Measurements from ENCODE around the gene ZNF304. TPM values are rescaled to one million over a fixed set of nuclear protein-coding genes. Genes with fewer than 3 reads are reported as not detected.

The ZNF304 gene
- total and polyA plus RNA-seq, 4 experiments from 2014 or later, result 0.43 to 13.6 (median 8.7) TPM

DNA sequence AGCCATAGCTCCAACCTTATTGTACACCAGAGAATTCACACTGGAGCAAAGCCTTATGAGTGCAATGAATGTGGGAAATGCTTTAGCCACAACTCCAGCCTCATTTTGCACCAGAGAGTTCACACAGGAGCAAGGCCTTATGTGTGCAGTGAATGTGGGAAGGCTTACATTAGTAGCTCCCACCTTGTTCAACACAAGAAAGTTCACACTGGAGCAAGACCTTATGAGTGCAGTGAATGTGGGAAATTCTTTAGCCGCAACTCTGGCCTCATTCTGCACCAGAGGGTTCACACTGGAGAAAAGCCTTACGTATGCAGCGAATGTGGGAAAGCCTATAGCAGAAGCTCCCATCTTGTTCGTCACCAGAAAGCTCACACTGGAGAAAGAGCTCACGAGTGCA is 6.3 kb downstream of the ZNF304 start:
- ChIA-PET CTCF (ENCODE audit: partially characterized antibody) (no interaction called here), POLR2A (ENCODE audit: partially characterized antibody) (no interaction called here)
- Mint-ChIP-seq H3K36me3 (peaks cover 63 to 71% of the 10 kb centered on the region in 2 donors), H3K27ac (no peak overlapping the region), H3K9me3 (peaks cover 2 to 87% (median 69%) of the 10 kb centered on the region in 8 donors), H3K27me3 (no peaks in the 10 kb centered on the region), H3K4me3 (no peak overlapping the region), H3K4me1 (peaks cover 10 to 17% (median 12%) of the 10 kb centered on the region in 4 donors)
- H3K4me3 ChIP-seq (ENCODE audit: low read length in 2 of 2), result peak overlapping the region in 1 of 2 donors; percentile 1
- peaks cover 37% of the 10 kb centered on the region for H3K36me3 ChIP-seq (ENCODE audit: insufficient read depth, low read length)
- no peak for DNase-seq
- H3K9me3 ChIP-seq (ENCODE audit: control insufficient read depth in 1 of 2, low read length in 2 of 2), result peaks cover 0 to 38% of the 10 kb centered on the region in 2 donors
- H3K27ac ChIP-seq (ENCODE audit: low read depth, low read length), result no peak overlapping the region
- H3K4me1 ChIP-seq (ENCODE audit: insufficient read depth, low read length), result peaks cover 4% of the 10 kb centered on the region
- intact Hi-C loops (cut with micrococcal nuclease), result no loop called here
- no peaks in the 10 kb centered on the region for H3K27me3 ChIP-seq (ENCODE audit: insufficient read depth, low read length)

DNA sequence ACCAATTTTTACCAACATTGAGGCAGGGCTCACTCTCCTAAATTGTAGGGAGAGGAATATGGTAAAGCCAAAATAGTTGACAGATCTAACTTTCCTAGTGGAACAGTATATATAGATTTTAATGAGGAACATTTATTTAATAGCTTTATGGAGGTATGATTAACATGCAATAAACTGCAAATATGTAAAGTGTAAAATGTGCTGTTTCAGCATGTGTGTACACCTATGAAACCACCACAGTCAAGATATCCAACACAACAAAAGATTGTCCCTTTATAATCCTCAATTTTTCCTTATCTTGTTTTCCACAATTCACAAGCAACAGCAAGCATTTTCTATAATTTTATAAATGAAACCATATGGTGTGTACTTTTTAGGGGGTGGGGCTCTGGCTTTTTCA is 8.2 kb downstream of the ZNF304 start:
- Histone ChIP-seq H3K4me3 (ENCODE audit: low read length in 2 of 2) (no peak overlapping the region), H3K27ac (ENCODE audit: low read depth, low read length) (no peak overlapping the region), H3K4me1 (ENCODE audit: insufficient read depth, low read length) (peaks cover 12% of the 10 kb centered on the region), H3K9me3 (ENCODE audit: control insufficient read depth in 1 of 2, low read length in 2 of 2) (peaks cover 0 to 38% of the 10 kb centered on the region in 2 donors), H3K36me3 (ENCODE audit: insufficient read depth, low read length) (peaks cover 28% of the 10 kb centered on the region), H3K27me3 (ENCODE audit: insufficient read depth, low read length) (no peaks in the 10 kb centered on the region)
- Mint-ChIP-seq H3K4me3 (no peak overlapping the region), H3K9me3 (peaks cover 0 to 84% (median 69%) of the 10 kb centered on the region in 8 donors), H3K4me1 (peaks cover 12 to 21% (median 16%) of the 10 kb centered on the region in 4 donors), H3K36me3 (peaks cover 61 to 63% of the 10 kb centered on the region in 2 donors), H3K27me3 (peaks cover 0 to 2% of the 10 kb centered on the region in 2 donors), H3K27ac (no peak overlapping the region)
- no peak for DNase-seq
- ChIA-PET CTCF (ENCODE audit: partially characterized antibody) (no interaction called here), POLR2A (ENCODE audit: partially characterized antibody) (no interaction called here)
- intact Hi-C loops (cut with micrococcal nuclease), result no loop called here

DNA sequence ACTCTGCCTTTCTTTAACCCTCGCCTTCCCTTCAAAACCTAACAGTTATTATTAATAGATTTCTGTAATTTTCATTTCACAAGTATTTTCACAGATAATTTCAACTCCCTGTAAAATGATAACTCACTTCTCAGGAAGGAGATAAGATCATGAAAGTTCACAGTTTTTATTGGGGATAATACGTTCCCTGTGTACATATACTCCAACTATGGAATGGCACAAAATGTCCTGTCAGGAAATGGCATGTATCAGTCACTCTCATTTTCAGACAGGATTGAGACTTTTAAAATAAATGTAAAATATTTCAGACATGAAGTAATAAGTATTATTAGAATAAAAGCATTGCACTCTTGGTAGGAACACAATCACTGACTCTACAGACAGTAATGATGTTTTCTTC is 11.3 kb downstream of the ZNF304 start:
- Mint-ChIP-seq H3K4me1 (peaks cover 12 to 18% (median 16%) of the 10 kb centered on the region in 4 donors), H3K27ac (peak overlapping the region; percentile 97 to 99 (median 99)), H3K27me3 (peaks cover 0 to 2% of the 10 kb centered on the region in 2 donors), H3K36me3 (peaks cover 41 to 42% of the 10 kb centered on the region in 2 donors), H3K4me3 (peak overlapping the region in 5 of 8 donors; percentile 92 to 95 (median 93)), H3K9me3 (peaks cover 0 to 75% (median 50%) of the 10 kb centered on the region in 8 donors)
- Histone ChIP-seq H3K27ac (ENCODE audit: low read depth, low read length) (peak overlapping the region; percentile 76), H3K4me1 (ENCODE audit: insufficient read depth, low read length) (peaks cover 12% of the 10 kb centered on the region), H3K9me3 (ENCODE audit: control insufficient read depth in 1 of 2, low read length in 2 of 2) (peaks cover 0 to 22% of the 10 kb centered on the region in 2 donors), H3K27me3 (ENCODE audit: insufficient read depth, low read length) (no peaks in the 10 kb centered on the region), H3K36me3 (ENCODE audit: insufficient read depth, low read length) (no peaks in the 10 kb centered on the region), H3K4me3 (ENCODE audit: low read length in 2 of 2) (peak overlapping the region; percentile 51 to 70)
- no peak for DNase-seq
- intact Hi-C loops (cut with micrococcal nuclease), result loop anchor here (2.0 kb wide), 2 partner anchors 216 to 640 kb away; partner anchors contain the start of genes ZNF416 and ZNF606
- ChIA-PET POLR2A (ENCODE audit: partially characterized antibody) (interaction anchor here (0.8 to 2.3 kb wide), 5 partner anchors 9 to 555 kb away, joined by 3 to 15 read pairs (median 7); partner anchors contain the start of genes ZNF304, ZNF548 and ZNF805), CTCF (ENCODE audit: partially characterized antibody) (interaction anchor here (1.3 kb wide), 1 partner anchor 44 kb away, joined by 3 read pairs; no protein-coding TSS in a partner anchor)

DNA sequence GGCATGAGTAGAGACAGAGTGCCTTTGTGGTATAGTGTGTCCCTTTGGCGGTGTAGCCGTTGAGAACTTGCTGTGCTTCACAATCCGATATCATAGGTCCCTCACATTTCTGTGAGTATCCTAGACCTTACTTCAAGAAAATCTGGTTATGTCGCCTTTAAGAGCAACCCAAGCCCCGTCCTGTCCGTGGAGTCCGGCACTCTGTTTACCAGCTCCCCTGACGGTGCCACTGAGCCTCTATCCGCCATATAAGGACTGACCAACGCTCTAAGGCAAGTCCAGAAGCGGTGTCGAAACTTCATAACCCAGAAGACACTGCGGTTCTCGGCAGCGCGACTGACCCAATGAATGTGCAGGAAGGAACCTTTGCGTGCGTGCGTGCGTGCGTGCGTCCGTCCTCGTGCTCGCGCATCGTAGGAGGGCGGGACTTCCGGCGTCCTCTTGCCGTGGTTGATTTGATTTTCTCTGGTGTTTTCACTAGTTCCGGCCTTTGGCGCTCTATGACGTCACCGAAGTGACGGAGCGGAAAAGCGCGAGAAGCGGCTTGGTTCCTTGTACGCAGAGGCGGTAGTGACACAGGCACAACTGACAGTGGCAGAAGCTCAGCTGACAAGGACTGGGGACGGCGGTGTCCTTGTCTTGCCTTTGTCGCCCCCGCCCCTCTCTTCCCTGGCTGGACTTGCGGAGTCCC is 12.1 kb downstream of the ZNF304 start, which contains the start of the genes TRAPPC2B and ZNF547:
TRAPPC2B (plus strand) TSS at position 555 of the 691 bp plus-strand sequence. CDS start 1,283 bp downstream, outside the sequence.
ZNF547 (plus strand) TSS at position 555 of the 691 bp plus-strand sequence. CDS start 5,005 bp downstream, outside the sequence.
- DNase-seq, result peak; percentile 97 to 99 (median 99)
- peaks cover 43 to 47% of the 10 kb centered on the region in 2 donors for H3K36me3 Mint-ChIP-seq
- Histone ChIP-seq H3K27me3 (ENCODE audit: insufficient read depth, low read length) (no peaks in the 10 kb centered on the region), H3K27ac (ENCODE audit: low read depth, low read length) (peak within 1 kb of the TSS; percentile 76), H3K4me3 (ENCODE audit: low read length in 2 of 2) (peak within 1 kb of the TSS; percentile 51 to 70), H3K36me3 (ENCODE audit: insufficient read depth, low read length) (no peaks in the 10 kb centered on the region), H3K4me1 (ENCODE audit: insufficient read depth, low read length) (peaks cover 12% of the 10 kb centered on the region), H3K9me3 (ENCODE audit: control insufficient read depth in 1 of 2, low read length in 2 of 2) (peaks cover 0 to 15% of the 10 kb centered on the region in 2 donors)
- POLR2A ChIA-PET (ENCODE audit: partially characterized antibody), result interaction anchor here (0.8 to 2.3 kb wide), 7 partner anchors 9 to 554 kb away, joined by 3 to 15 read pairs (median 5); partner anchors contain the start of genes ZIK1, ZNF264, ZNF304 and ZNF548
- H3K4me1 Mint-ChIP-seq, result peaks cover 12 to 18% (median 16%) of the 10 kb centered on the region in 4 donors
- CTCF ChIA-PET (ENCODE audit: partially characterized antibody), result interaction anchor here (1.0 to 1.3 kb wide), 2 partner anchors 26 to 44 kb away, joined by 3 read pairs; partner anchors contain the start of gene ZNF548
- H3K9me3 Mint-ChIP-seq, result peaks cover 0 to 72% (median 44%) of the 10 kb centered on the region in 8 donors
- peaks cover 0 to 2% of the 10 kb centered on the region in 2 donors for H3K27me3 Mint-ChIP-seq
- H3K4me3 Mint-ChIP-seq, result peak within 1 kb of the TSS; percentile 92 to 97 (median 94)
- H3K27ac Mint-ChIP-seq, result peak within 1 kb of the TSS; percentile 97 to 99 (median 99)
- intact Hi-C loops (cut with micrococcal nuclease), result loop anchor here (1.0 to 2.0 kb wide), 8 partner anchors 12 to 640 kb away; partner anchors contain the start of genes ZNF17, ZNF304, ZNF416 and ZNF460

DNA sequence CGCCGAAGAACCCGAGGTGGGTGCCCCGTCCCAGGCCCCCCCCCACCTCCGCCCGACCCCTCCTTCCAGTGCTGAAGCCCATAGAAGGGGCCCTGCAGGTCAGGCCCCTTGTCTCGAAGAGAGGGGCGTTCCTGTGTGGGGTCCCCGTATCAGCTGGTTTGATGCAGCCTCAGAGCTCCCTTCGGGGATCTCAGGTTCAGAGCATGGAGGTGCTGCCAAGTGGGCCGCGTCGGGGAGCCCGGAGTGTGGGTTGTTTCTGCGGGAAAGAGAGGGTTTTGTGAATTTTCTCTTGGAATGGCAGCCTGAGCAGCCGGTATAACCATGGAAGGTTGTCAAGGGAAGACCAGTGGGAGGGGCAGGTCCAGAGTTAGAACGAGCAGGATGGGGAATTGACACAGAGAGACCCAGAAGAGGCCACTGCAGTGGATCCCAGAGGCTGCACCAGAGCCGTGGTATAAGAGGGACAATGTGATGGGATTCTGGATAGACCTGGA is 12.7 kb downstream of the ZNF304 start:
- Histone ChIP-seq H3K4me1 (ENCODE audit: insufficient read depth, low read length) (peaks cover 12% of the 10 kb centered on the region), H3K36me3 (ENCODE audit: insufficient read depth, low read length) (no peaks in the 10 kb centered on the region), H3K27me3 (ENCODE audit: insufficient read depth, low read length) (no peaks in the 10 kb centered on the region), H3K4me3 (ENCODE audit: low read length in 2 of 2) (peak overlapping the region; percentile 51 to 70), H3K9me3 (ENCODE audit: control insufficient read depth in 1 of 2, low read length in 2 of 2) (peaks cover 0 to 9% of the 10 kb centered on the region in 2 donors), H3K27ac (ENCODE audit: low read depth, low read length) (peak overlapping the region; percentile 76)
- DNase-seq, result no peak
- Mint-ChIP-seq H3K9me3 (peaks cover 2 to 71% (median 39%) of the 10 kb centered on the region in 8 donors), H3K27ac (peak overlapping the region; percentile 97 to 99 (median 99)), H3K4me1 (peaks cover 12 to 18% (median 16%) of the 10 kb centered on the region in 4 donors), H3K36me3 (peaks cover 42 to 47% of the 10 kb centered on the region in 2 donors), H3K27me3 (peaks cover 0 to 2% of the 10 kb centered on the region in 2 donors), H3K4me3 (peak overlapping the region; percentile 92 to 97 (median 94))
- CTCF ChIA-PET (ENCODE audit: partially characterized antibody), result interaction anchor here (1.0 to 1.3 kb wide), 2 partner anchors 26 to 43 kb away, joined by 3 read pairs; partner anchors contain the start of gene ZNF548
- intact Hi-C loops (cut with micrococcal nuclease), result loop anchor here (1.0 to 2.0 kb wide), 8 partner anchors 12 to 639 kb away; partner anchors contain the start of genes ZNF17, ZNF304, ZNF416 and ZNF460
- POLR2A ChIA-PET (ENCODE audit: partially characterized antibody), result interaction anchor here (1.1 to 2.3 kb wide), 6 partner anchors 10 to 221 kb away, joined by 3 to 15 read pairs (median 6); partner anchors contain the start of genes ZIK1, ZNF264, ZNF304 and ZNF548

DNA sequence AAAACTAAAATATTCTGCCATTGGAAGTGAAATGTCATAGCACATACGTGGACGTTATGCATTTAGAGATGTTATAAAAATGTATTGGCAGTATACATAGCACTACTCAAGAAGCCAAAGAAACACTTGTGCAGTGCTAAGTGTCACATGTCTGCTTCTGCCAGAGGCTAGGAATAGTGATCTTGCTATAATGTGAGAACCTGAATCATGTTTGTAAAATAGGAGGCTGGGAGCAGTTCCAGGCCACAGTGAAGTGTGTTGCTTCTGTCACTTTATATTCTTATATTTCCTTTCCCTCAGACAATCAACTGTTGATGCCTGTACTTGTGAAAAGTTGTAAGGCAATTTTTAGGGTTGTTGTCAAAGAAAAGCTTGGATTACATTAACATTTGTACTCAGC is 15.7 kb downstream of the ZNF304 start:
- Histone ChIP-seq H3K9me3 (ENCODE audit: control insufficient read depth in 1 of 2, low read length in 2 of 2) (peaks cover 0 to 5% of the 10 kb centered on the region in 2 donors), H3K27me3 (ENCODE audit: insufficient read depth, low read length) (no peaks in the 10 kb centered on the region), H3K4me1 (ENCODE audit: insufficient read depth, low read length) (peaks cover 12% of the 10 kb centered on the region), H3K27ac (ENCODE audit: low read depth, low read length) (no peak overlapping the region), H3K36me3 (ENCODE audit: insufficient read depth, low read length) (peaks cover 2% of the 10 kb centered on the region), H3K4me3 (ENCODE audit: low read length in 2 of 2) (no peak overlapping the region)
- H3K36me3 Mint-ChIP-seq, result peaks cover 53 to 63% of the 10 kb centered on the region in 2 donors
- H3K27ac Mint-ChIP-seq, result peak overlapping the region in 1 of 7 donors; percentile 46
- peaks cover 0 to 2% of the 10 kb centered on the region in 2 donors for H3K27me3 Mint-ChIP-seq
- no peak for DNase-seq
- POLR2A ChIA-PET (ENCODE audit: partially characterized antibody), result no interaction called here
- intact Hi-C loops (cut with micrococcal nuclease), result no loop called here
- peaks cover 14 to 18% (median 16%) of the 10 kb centered on the region in 4 donors for H3K4me1 Mint-ChIP-seq
- H3K9me3 Mint-ChIP-seq, result peaks cover 2 to 65% (median 30%) of the 10 kb centered on the region in 8 donors
- CTCF ChIA-PET (ENCODE audit: partially characterized antibody), result no interaction called here
- H3K4me3 Mint-ChIP-seq, result peak overlapping the region in 1 of 8 donors; percentile 54
